IMR-90 (cell line): ENCODE data around the gene GTPBP10. TPM values are rescaled to one million over a fixed set of nuclear protein-coding genes. Genes with fewer than 3 reads are reported as not detected.

Experiments used
- ATAC-seq: fragments of 200-7000 bp; cut with Tn5 transposase; 2 replicates; pipeline ENCODE4 v1.9.1; 2020; ENCODE audit warnings: low read depth, mild to moderate bottlenecking, moderate library complexity
- BruUV-seq: library from RNA; stranded (reverse); fragments of 400-500 nt; replicated peaks from 2 replicates; lab custom pipeline; 2021; lab: Mats Ljungman, UMichigan
- CTCF ChIA-PET: fragments of 300-600 bp; formaldehyde crosslinking; extraction: SDS; loops from one replicate; lab custom pipeline; 2021; ENCODE audit warnings: antibody characterized with exemption; lab: Yijun Ruan, JAX
- POLR2A ChIA-PET: fragments of 300-600 bp; sonication (Branson Sonifier 250); formaldehyde crosslinking; loops from one replicate; lab custom pipeline; 2022; ENCODE audit warnings: antibody characterized with exemption; ENCODE audit not compliant: unreplicated experiment; lab: Charles Lee
- DNase-seq: peaks from one replicate; pipeline ENCODE4 v3.0.0; 2013
- H2AFZ ChIP-seq: replicated peaks from 2 replicates; pipeline ENCODE3; 2013; ENCODE audit warnings: low read length, mild to moderate bottlenecking; ENCODE audit not compliant: poor library complexity
- H2AK5ac ChIP-seq: 2 replicates; pipeline ENCODE4 v1.6.1; 2013; ENCODE audit warnings: low read depth, low read length, inconsistent platforms
- H2AK9ac ChIP-seq: replicated peaks from 2 replicates; pipeline ENCODE3; 2013; ENCODE audit warnings: mild to moderate bottlenecking, low read depth, low read length, moderate library complexity; ENCODE audit not compliant: poor library complexity
- H2BK120ac ChIP-seq: 2 replicates; pipeline ENCODE4 v1.6.1; 2013; ENCODE audit warnings: low read depth, low read length, inconsistent platforms
- H2BK15ac ChIP-seq: 3 replicates; pipeline ENCODE4 v1.6.1; 2013; ENCODE audit warnings: low read depth, low read length, inconsistent platforms
- H2BK20ac ChIP-seq: 2 replicates; pipeline ENCODE4 v1.6.1; 2013; ENCODE audit warnings: low read depth, mild to moderate bottlenecking, inconsistent platforms, low read length, moderate library complexity
- H2BK5ac ChIP-seq: 2 replicates; pipeline ENCODE4 v1.6.1; 2013; ENCODE audit warnings: mild to moderate bottlenecking, low read depth, low read length, inconsistent platforms; ENCODE audit not compliant: poor library complexity, severe bottlenecking
- H3K14ac ChIP-seq: replicated peaks from 2 replicates; pipeline ENCODE4 v1.6.1; 2013; ENCODE audit warnings: low read depth, low read length, inconsistent platforms
- H3K18ac ChIP-seq: 2 replicates; pipeline ENCODE4 v1.6.1; 2013; ENCODE audit warnings: low read depth, low read length, control low read depth
- H3K23ac ChIP-seq: 2 replicates; pipeline ENCODE4 v1.6.1; 2013; ENCODE audit warnings: low read depth, low read length, inconsistent platforms
- H3K27ac ChIP-seq: 2 replicates; pipeline ENCODE4 v1.5.1; 2013; ENCODE audit warnings: mild to moderate bottlenecking, control low read depth, low read length; ENCODE audit not compliant: insufficient read depth
- H3K27me3 ChIP-seq: 2 replicates; pipeline ENCODE4 v1.6.1; 2013; ENCODE audit warnings: low read length; ENCODE audit not compliant: control insufficient read depth, insufficient read depth
- H3K36me3 ChIP-seq: 2 replicates; pipeline ENCODE4 v1.6.1; 2013; ENCODE audit warnings: low read length, mixed read lengths; ENCODE audit not compliant: control insufficient read depth, insufficient read depth
- H3K4ac ChIP-seq: 2 replicates; pipeline ENCODE4 v1.6.1; 2013; ENCODE audit warnings: low read depth, low read length, inconsistent platforms
- H3K4me1 ChIP-seq: 2 replicates; pipeline ENCODE4 v1.6.1; 2013; ENCODE audit warnings: low read length, mixed read lengths; ENCODE audit not compliant: control insufficient read depth, insufficient read depth
- H3K4me2 ChIP-seq: 2 replicates; pipeline ENCODE4 v1.6.1; 2013; ENCODE audit warnings: low read depth, mild to moderate bottlenecking, control low read depth, low read length, moderate library complexity
- H3K4me3 ChIP-seq: 2 replicates; pipeline ENCODE4 v1.5.1; 2013; ENCODE audit warnings: low read depth, mild to moderate bottlenecking, control low read depth, low read length, moderate library complexity; ENCODE audit not compliant: insufficient read depth
- H3K56ac ChIP-seq: 2 replicates; pipeline ENCODE4 v1.6.1; 2013; ENCODE audit warnings: low read length, inconsistent platforms; ENCODE audit not compliant: insufficient read depth; ENCODE audit errors: extremely low read depth
- H3K79me1 ChIP-seq, 2 experiments: 2 replicates each; pipeline ENCODE4 v1.6.1; 2013; ENCODE audit warnings: low read length in 2 of 2, inconsistent platforms in 1 of 2, low read depth in 1 of 2
- H3K9ac ChIP-seq: 2 replicates; pipeline ENCODE4 v1.6.1; 2013; ENCODE audit warnings: low read depth, low read length, control low read depth
- H3K9me1 ChIP-seq: 2 replicates; pipeline ENCODE4 v1.6.1; 2013; ENCODE audit warnings: low read length, inconsistent platforms; ENCODE audit not compliant: insufficient read depth
- H3K9me3 ChIP-seq: 2 replicates; pipeline ENCODE4 v1.6.1; 2013; ENCODE audit warnings: low read length; ENCODE audit not compliant: control insufficient read depth, insufficient read depth
- H4K20me1 ChIP-seq: 2 replicates; pipeline ENCODE4 v1.6.1; 2013; ENCODE audit warnings: low read length, inconsistent platforms; ENCODE audit not compliant: insufficient read depth
- H4K5ac ChIP-seq: 2 replicates; pipeline ENCODE4 v1.6.1; 2013; ENCODE audit warnings: mild to moderate bottlenecking, low read depth, low read length, control low read depth
- H4K8ac ChIP-seq, 2 experiments: 2 replicates each; pipeline ENCODE4 v1.6.1; 2013; ENCODE audit warnings: low read depth in 2 of 2, low read length in 2 of 2, control low read depth in 1 of 2, inconsistent platforms in 1 of 2
- H4K91ac ChIP-seq: 2 replicates; pipeline ENCODE4 v1.6.1; 2013; ENCODE audit warnings: low read depth, low read length, inconsistent platforms; ENCODE audit not compliant: insufficient read depth
- CHD1 ChIP-seq: IDR thresholded peaks from 2 replicates; pipeline ENCODE4 v1.6.1; 2012; ENCODE audit warnings: low read depth, low read length, improper control_type of control experiment
- FOS ChIP-seq: fragments of 150-350 bp; IDR thresholded peaks from 2 replicates; pipeline ENCODE4 v1.6.1; 2016; ENCODE audit warnings: low read depth, low read length
- MAZ ChIP-seq: IDR thresholded peaks from 2 replicates; pipeline ENCODE4 v1.6.1; 2012; ENCODE audit warnings: low read depth, mild to moderate bottlenecking, low read length, improper control_type of control experiment, moderate library complexity, borderline replicate concordance
- NFE2L2 ChIP-seq: fragments of 150-350 bp; IDR thresholded peaks from 2 replicates; pipeline ENCODE4 v1.6.1; 2016; ENCODE audit warnings: low read depth, mild to moderate bottlenecking, low read length
- RAD21 ChIP-seq: IDR thresholded peaks from 2 replicates; pipeline ENCODE4 v1.6.1; 2012; ENCODE audit warnings: low read length, improper control_type of control experiment
- RFX5 ChIP-seq: IDR thresholded peaks from 2 replicates; pipeline ENCODE4 v1.8.0; 2012; ENCODE audit warnings: low read depth, mild to moderate bottlenecking, low read length, moderate library complexity
- WGBS, 2 experiments: methylation state at CpG; one replicate each; pipeline versions ENCODE4 v1.1.5 to v1.1.7; 2013; ENCODE audit warnings: missing lambda C conversion rate in 2 of 2; ENCODE audit not compliant: insufficient read length in 1 of 2; ENCODE audit errors: extremely low coverage in 2 of 2; 5-methylcytosine and 5-hydroxymethylcytosine counted together
- dilution Hi-C: fragments of 300-500 bp; cut with HindIII; formaldehyde crosslinking; loops from one replicate; pipeline ENCODE4 v1.14.3; 2018; ENCODE audit warnings: low sequenced_read_pairs; ENCODE audit not compliant: unreplicated experiment
- in situ Hi-C: fragments of 300-500 bp; cut with MboI; formaldehyde crosslinking; loops from 3 replicates; pipeline ENCODE4 v1.14.3; 2019; ENCODE audit warnings: low sequenced_read_pairs, inconsistent platforms, mixed read lengths
- intact Hi-C: fragments of 100-400 bp; cut with micrococcal nuclease; formaldehyde crosslinking; loops from 2 replicates; pipeline ENCODE4 v1.10.0; 2022
- polyA plus RNA-seq, 3 experiments: library from polyadenylated mRNA; depleted of rRNA; stranded (reverse); fragments of >200 nt; gene quantifications; 2 replicates each; pipeline ENCODE4 v1.2.3, GENCODE V29; 2012; ENCODE audit warnings: low replicate concordance in 1 of 3
- total RNA-seq: library from RNA; depleted of rRNA; stranded (reverse); fragments of >200 nt; gene quantifications from 2 replicates; pipeline ENCODE4 v1.2.3, GENCODE V29; 2012

GTPBP10 gene
- total and polyA plus RNA-seq, 2 of the 4 experiments (the other 2 are of a cell fraction), result 11.5 to 12.8 TPM

GRCh38 chr7:90403174-90404113 is 56.9 kb downstream of the GTPBP10 start, which contains the start of gene CLDN12 (continued):
- TF ChIP-seq NFE2L2, result no peak
- TF ChIP-seq FOS, result peak; percentile 25; the same call in 1 of the 2 replicates
- no peak for TF ChIP-seq RAD21
- peak; percentile 41; the same call in 1 of the 2 replicates for TF ChIP-seq RFX5

GRCh38 chr7:90404777-90405176 is 58.3 kb downstream of the GTPBP10 start:
- H3K79me1 ChIP-seq, result peaks cover 12 to 16% of the 10 kb centered on the region in 2 experiments; a peak in 3 of 4 replicates
- dilution Hi-C loops, result no loop called here
- no peak overlapping the region for H2AFZ ChIP-seq
- DNase-seq (peak; percentile 30), ATAC-seq (no peak)
- H3K4ac ChIP-seq, result no peak overlapping the region
- CTCF ChIA-PET, result interaction anchor here (0.6 kb wide), 1 partner anchor 190 kb away, joined by 3 read pairs; no protein-coding TSS in a partner anchor
- no peak overlapping the region for H2BK15ac ChIP-seq
- in situ Hi-C loops, result no loop called here
- no peak overlapping the region for H3K23ac ChIP-seq
- no peak overlapping the region for H2AK5ac ChIP-seq
- no peak overlapping the region for H2BK20ac ChIP-seq
- intact Hi-C loops, result no loop called here
- H3K27me3 ChIP-seq, result no peaks in the 10 kb centered on the region
- no peak overlapping the region for H4K91ac ChIP-seq
- no peak overlapping the region for H2BK5ac ChIP-seq
- no TSS peak for BruUV-seq
- TF ChIP-seq MAZ (no peak), CHD1 (no peak)
- WGBS, 2 experiments, result no CpG with 5 or more reads among the region's 4 CpGs
- no peak overlapping the region for H3K4me3 ChIP-seq
- H3K4me2 ChIP-seq, result no peak overlapping the region
- no peak overlapping the region for H3K18ac ChIP-seq
- no peak overlapping the region for H2AK9ac ChIP-seq
- no peak overlapping the region for H3K56ac ChIP-seq
- H4K8ac ChIP-seq, result no peak overlapping the region
- H4K20me1 ChIP-seq, result no peaks in the 10 kb centered on the region
- H4K5ac ChIP-seq, result no peak overlapping the region
- H3K4me1 ChIP-seq, result no peaks in the 10 kb centered on the region
- no peak overlapping the region for H2BK120ac ChIP-seq
- no peak overlapping the region for H3K14ac ChIP-seq
- H3K9me1 ChIP-seq, result no peaks in the 10 kb centered on the region
- no peak overlapping the region for H3K27ac ChIP-seq
- H3K9ac ChIP-seq, result no peak overlapping the region
- H3K9me3 ChIP-seq, result no peaks in the 10 kb centered on the region
- peaks cover 13% of the 10 kb centered on the region for H3K36me3 ChIP-seq
- POLR2A ChIA-PET, result no interaction called here
